Measurements from ENCODE around the gene PGD. TPM values are rescaled to one million over a fixed set of nuclear protein-coding genes. Genes with fewer than 3 reads are reported as not detected.

PGD gene
- total RNA-seq, 1 donor from 2014 or later: 207 TPM

GRCh38 chr1:10440305-10440704, 41.4 kb downstream of the PGD start:
- Histone ChIP-seq H3K36me3 (no peaks in the 10 kb centered on the region), H3K79me2 (ENCODE audit: low read depth) (no peaks in the 10 kb centered on the region), H3K9ac (no peak overlapping the region), H3K4me2 (no peak overlapping the region), H4K20me1 (ENCODE audit: low read depth) (no peaks in the 10 kb centered on the region), H3K27ac (no peak overlapping the region), H3K4me3 (no peak overlapping the region), H2AFZ (replicated peaks) (no peak overlapping the region), H3K27me3 (no peaks in the 10 kb centered on the region), H3K9me3 (ENCODE audit: low read depth) (no peaks in the 10 kb centered on the region), H3K4me1 (no peaks in the 10 kb centered on the region), H3F3A (ENCODE audit: low read depth) (no peaks in the 10 kb centered on the region)
- Mint-ChIP-seq H3K27ac (no peak overlapping the region), H3K4me1 (peaks cover 6% of the 10 kb centered on the region), H3K27me3 (ENCODE audit: insufficient read depth, low read depth) (no peaks in the 10 kb centered on the region), H3K4me3 (no peak overlapping the region), H3K36me3 (peaks cover 4% of the 10 kb centered on the region), H3K9me3 (no peaks in the 10 kb centered on the region)
- TF ChIP-seq EZH2phosphoT487 (IDR thresholded peaks at IDR 0.05) (no peak), CTCF (IDR thresholded peaks at IDR 0.05) (no peak), EZH2 (IDR thresholded peaks at IDR 0.05) (no peak)
- no peak for DNase-seq (ENCODE audit: low spot score)

- peaks cover 6% of the 10 kb centered on the region for H3K4me1 Mint-ChIP-seq
- H3K36me3 ChIP-seq: no peaks in the 10 kb centered on the region
- no peaks in the 10 kb centered on the region for H3K4me1 ChIP-seq
- no peaks in the 10 kb centered on the region for H4K20me1 ChIP-seq (ENCODE audit: low read depth)
- H3K27me3 Mint-ChIP-seq (ENCODE audit: insufficient read depth, low read depth): no peaks in the 10 kb centered on the region
- H3F3A ChIP-seq (ENCODE audit: low read depth): no peaks in the 10 kb centered on the region
- TF ChIP-seq EZH2 (IDR thresholded peaks at IDR 0.05) (no peak), EZH2phosphoT487 (IDR thresholded peaks at IDR 0.05) (no peak), CTCF (IDR thresholded peaks at IDR 0.05) (no peak)
- no peak overlapping the region for H3K4me2 ChIP-seq
- H3K4me3 Mint-ChIP-seq: no peak overlapping the region
- H3K9me3 Mint-ChIP-seq: no peaks in the 10 kb centered on the region
- H3K9ac ChIP-seq: no peak overlapping the region
- no peak overlapping the region for H3K27ac ChIP-seq
- DNase-seq (ENCODE audit: low spot score): no peak
- H3K36me3 Mint-ChIP-seq: peaks cover 4% of the 10 kb centered on the region
- H3K27ac Mint-ChIP-seq: no peak overlapping the region
- H3K79me2 ChIP-seq (ENCODE audit: low read depth): no peaks in the 10 kb centered on the region
- no peaks in the 10 kb centered on the region for H3K27me3 ChIP-seq
- H3K4me3 ChIP-seq: no peak overlapping the region
- no peaks in the 10 kb centered on the region for H3K9me3 ChIP-seq (ENCODE audit: low read depth)
- no peak overlapping the region for H2AFZ ChIP-seq (replicated peaks)
Observed at GRCh38 chr1:10440794-10441193, 41.9 kb downstream of the PGD start.

GRCh38 chr1:10444248-10444647, 45.4 kb downstream of the PGD start:
- no peaks in the 10 kb centered on the region for H3F3A ChIP-seq (ENCODE audit: low read depth)
- Mint-ChIP-seq H3K4me3 (no peak overlapping the region), H3K27ac (no peak overlapping the region), H3K4me1 (no peaks in the 10 kb centered on the region), H3K9me3 (no peaks in the 10 kb centered on the region), H3K27me3 (ENCODE audit: insufficient read depth, low read depth) (peaks cover 2% of the 10 kb centered on the region), H3K36me3 (peaks cover 6% of the 10 kb centered on the region)
- no peaks in the 10 kb centered on the region for H3K9me3 ChIP-seq (ENCODE audit: low read depth)
- H3K79me2 ChIP-seq (ENCODE audit: low read depth): no peaks in the 10 kb centered on the region
- no peaks in the 10 kb centered on the region for H3K36me3 ChIP-seq
- H3K4me2 ChIP-seq: no peak overlapping the region
- no peaks in the 10 kb centered on the region for H3K27me3 ChIP-seq
- H3K9ac ChIP-seq: no peak overlapping the region
- H4K20me1 ChIP-seq (ENCODE audit: low read depth): no peaks in the 10 kb centered on the region
- DNase-seq (ENCODE audit: low spot score): no peak
- no peak overlapping the region for H2AFZ ChIP-seq (replicated peaks)
- TF ChIP-seq CTCF (IDR thresholded peaks at IDR 0.05): no peak
- TF ChIP-seq EZH2 (IDR thresholded peaks at IDR 0.05): no peak
- no peak for TF ChIP-seq EZH2phosphoT487 (IDR thresholded peaks at IDR 0.05)
- no peak overlapping the region for H3K27ac ChIP-seq
- H3K4me3 ChIP-seq: no peak overlapping the region
- H3K4me1 ChIP-seq: no peaks in the 10 kb centered on the region
